Mucosa of stomach (tissue), 1 donor: Measurements from ENCODE around the gene ACBD6.

Source experiments
- H3K27me3 ChIP-seq: one replicate; pipeline ENCODE4 v1.7.0; 2013; ENCODE audit warnings: mild to moderate bottlenecking, low read length; ENCODE audit not compliant: control insufficient read depth, insufficient read depth
- H3K36me3 ChIP-seq: one replicate; pipeline ENCODE4 v1.7.0; 2013; ENCODE audit warnings: low read length; ENCODE audit not compliant: control insufficient read depth, insufficient read depth
- H3K4me1 ChIP-seq: one replicate; pipeline ENCODE4 v1.7.0; 2013; ENCODE audit warnings: mild to moderate bottlenecking, low read length; ENCODE audit not compliant: control insufficient read depth, insufficient read depth
- H3K4me3 ChIP-seq: one replicate; pipeline ENCODE4 v1.7.0; 2013; ENCODE audit warnings: low read length
- H3K9ac ChIP-seq: one replicate; pipeline ENCODE4 v1.7.0; 2013; ENCODE audit warnings: mild to moderate bottlenecking, low read length, moderate library complexity
- H3K9me3 ChIP-seq: one replicate; pipeline ENCODE4 v1.7.0; 2013; ENCODE audit warnings: mild to moderate bottlenecking, low read length, moderate library complexity; ENCODE audit not compliant: control insufficient read depth
- donor health status: Pancreatic carcinoma.

The ACBD6 gene

GRCh38 chr1:180536821-180537372, 34.5 kb upstream of the ACBD6 start:
- no peaks in the 10 kb centered on the region for H3K36me3 ChIP-seq
- H3K9ac ChIP-seq, result no peak overlapping the region
- H3K9me3 ChIP-seq, result no peaks in the 10 kb centered on the region
- no peaks in the 10 kb centered on the region for H3K4me1 ChIP-seq
- peaks cover 8% of the 10 kb centered on the region for H3K27me3 ChIP-seq
- no peak overlapping the region for H3K4me3 ChIP-seq

- H3K4me1 ChIP-seq, result no peaks in the 10 kb centered on the region
- H3K27me3 ChIP-seq, result peaks cover 8% of the 10 kb centered on the region
- no peaks in the 10 kb centered on the region for H3K36me3 ChIP-seq
- no peaks in the 10 kb centered on the region for H3K9me3 ChIP-seq
- H3K9ac ChIP-seq, result no peak overlapping the region
- H3K4me3 ChIP-seq, result no peak overlapping the region
Observed at GRCh38 chr1:180535418-180535999, 33.1 kb upstream of the ACBD6 start.

- H3K9me3 ChIP-seq, result no peaks in the 10 kb centered on the region
- no peaks in the 10 kb centered on the region for H3K36me3 ChIP-seq
- H3K4me3 ChIP-seq, result no peak overlapping the region
- no peak overlapping the region for H3K9ac ChIP-seq
- no peaks in the 10 kb centered on the region for H3K4me1 ChIP-seq
- H3K27me3 ChIP-seq, result peaks cover 8% of the 10 kb centered on the region
Observed at GRCh38 chr1:180534214-180534613, 31.8 kb upstream of the ACBD6 start.

- no peaks in the 10 kb centered on the region for H3K4me1 ChIP-seq
- H3K9ac ChIP-seq, result no peak overlapping the region
- no peak overlapping the region for H3K4me3 ChIP-seq
- peaks cover 8% of the 10 kb centered on the region for H3K27me3 ChIP-seq
- H3K36me3 ChIP-seq, result no peaks in the 10 kb centered on the region
- H3K9me3 ChIP-seq, result no peaks in the 10 kb centered on the region
Observed at GRCh38 chr1:180533266-180533987, 31.1 kb upstream of the ACBD6 start.

GRCh38 chr1:180532854-180533253, 30.5 kb upstream of the ACBD6 start:
- H3K27me3 ChIP-seq, result peaks cover 8% of the 10 kb centered on the region
- no peaks in the 10 kb centered on the region for H3K4me1 ChIP-seq
- H3K9me3 ChIP-seq, result no peaks in the 10 kb centered on the region
- no peak overlapping the region for H3K4me3 ChIP-seq
- no peak overlapping the region for H3K9ac ChIP-seq
- no peaks in the 10 kb centered on the region for H3K36me3 ChIP-seq

GRCh38 chr1:180530501-180530900, 28.1 kb upstream of the ACBD6 start:
- no peaks in the 10 kb centered on the region for H3K9me3 ChIP-seq
- no peak overlapping the region for H3K4me3 ChIP-seq
- H3K9ac ChIP-seq, result no peak overlapping the region
- no peaks in the 10 kb centered on the region for H3K27me3 ChIP-seq
- H3K4me1 ChIP-seq, result no peaks in the 10 kb centered on the region
- H3K36me3 ChIP-seq, result no peaks in the 10 kb centered on the region

- Histone ChIP-seq H3K4me1 (no peaks in the 10 kb centered on the region), H3K9ac (no peak overlapping the region), H3K27me3 (no peaks in the 10 kb centered on the region), H3K36me3 (no peaks in the 10 kb centered on the region), H3K4me3 (no peak overlapping the region), H3K9me3 (no peaks in the 10 kb centered on the region)
Observed at GRCh38 chr1:180528868-180529470, 26.6 kb upstream of the ACBD6 start.

GRCh38 chr1:180527101-180527669, 24.8 kb upstream of the ACBD6 start:
- Histone ChIP-seq H3K36me3 (no peaks in the 10 kb centered on the region), H3K27me3 (no peaks in the 10 kb centered on the region), H3K9ac (no peak overlapping the region), H3K4me1 (no peaks in the 10 kb centered on the region), H3K4me3 (no peak overlapping the region), H3K9me3 (no peaks in the 10 kb centered on the region)

- Histone ChIP-seq H3K9ac (no peak overlapping the region), H3K36me3 (no peaks in the 10 kb centered on the region), H3K4me3 (no peak overlapping the region), H3K4me1 (no peaks in the 10 kb centered on the region), H3K9me3 (no peaks in the 10 kb centered on the region), H3K27me3 (no peaks in the 10 kb centered on the region)
Observed at GRCh38 chr1:180525715-180526039, 23.3 kb upstream of the ACBD6 start.

- Histone ChIP-seq H3K9ac (no peak overlapping the region), H3K4me1 (no peaks in the 10 kb centered on the region), H3K9me3 (no peaks in the 10 kb centered on the region), H3K27me3 (no peaks in the 10 kb centered on the region), H3K36me3 (no peaks in the 10 kb centered on the region), H3K4me3 (no peak overlapping the region)
Observed at GRCh38 chr1:180524915-180525714, 22.7 kb upstream of the ACBD6 start.

- no peaks in the 10 kb centered on the region for H3K27me3 ChIP-seq
- no peaks in the 10 kb centered on the region for H3K4me1 ChIP-seq
- no peak overlapping the region for H3K4me3 ChIP-seq
- no peaks in the 10 kb centered on the region for H3K36me3 ChIP-seq
- H3K9me3 ChIP-seq, result no peaks in the 10 kb centered on the region
- H3K9ac ChIP-seq, result no peak overlapping the region
Observed at GRCh38 chr1:180524160-180524914, 22.0 kb upstream of the ACBD6 start.
